ENCODE data around the gene RLIM. TPM values are rescaled to one million over a fixed set of nuclear protein-coding genes. Genes with fewer than 3 reads are reported as not detected.

Gene RLIM
- total and polyA plus RNA-seq, 2 of the 8 experiments (the other 6 are each of a cell fraction or from before 2014, with no cell fraction given) = 6.3 to 34.6 TPM

- no peak overlapping the region for H3K27ac ChIP-seq (ENCODE audit: low read depth, low read length)
- no peak overlapping the region for H3K9ac ChIP-seq (replicated peaks in 1 of 4; ENCODE audit: extremely low read depth in 1 of 4, low read depth in 3 of 4, low read length in 3 of 4)
- H2BK5ac ChIP-seq (ENCODE audit: low read depth, low read length) = no peak overlapping the region
- no peaks in the 10 kb centered on the region for H3K23me2 ChIP-seq (ENCODE audit: low read depth, low read length)
- no peak overlapping the region for H2BK12ac ChIP-seq (ENCODE audit: low read depth, low read length)
- no peaks in the 10 kb centered on the region for H3K9me3 ChIP-seq (ENCODE audit: insufficient read depth in 2 of 2, low read depth in 1 of 2, low read length in 1 of 2)
- H4K5ac ChIP-seq (ENCODE audit: insufficient read length, low read depth, low read length) = no peak overlapping the region
- TF ChIP-seq RXRA (IDR thresholded peaks at IDR 0.05; ENCODE audit: insufficient read depth, low read depth, low read length) (no peak), NRF1 (IDR thresholded peaks at IDR 0.05; ENCODE audit: low read depth, low read length) (no peak), TCF12 (IDR thresholded peaks at IDR 0.05; ENCODE audit: low read depth, low read length) (no peak), YY1 (IDR thresholded peaks at IDR 0.05; ENCODE audit: low read depth, low read length) (no peak)
- ChIA-PET CTCF (ENCODE audit: partially characterized antibody) (no interaction called here), POLR2A (ENCODE audit: partially characterized antibody) (interaction anchor here (0.8 to 1.3 kb wide), 6 partner anchors 12 to 26 kb away, joined by 3 to 9 read pairs (median 3); partner anchors contain the start of gene RLIM)
- no peak overlapping the region for H4K91ac ChIP-seq (replicated peaks; ENCODE audit: insufficient read length, low read length)
- H3K4ac ChIP-seq (replicated peaks; ENCODE audit: insufficient read length, low read depth, low read length) = no peak overlapping the region
- H3K23ac ChIP-seq (ENCODE audit: insufficient read length) = no peak overlapping the region
- no peak overlapping the region for H3K4me3 ChIP-seq (ENCODE audit: extremely low read depth in 1 of 4, insufficient read depth in 2 of 4, low read depth in 3 of 4, low read length in 4 of 4)
- no peak overlapping the region for H3K56ac ChIP-seq (replicated peaks; ENCODE audit: insufficient read length, low read depth, low read length)
- no peak overlapping the region for H2AFZ ChIP-seq (ENCODE audit: low read length)
- H2BK120ac ChIP-seq (replicated peaks; ENCODE audit: low read depth, low read length) = no peak overlapping the region
- no peak overlapping the region for H3K14ac ChIP-seq (ENCODE audit: insufficient read length)
- no peak overlapping the region for H3K4me2 ChIP-seq (ENCODE audit: insufficient read depth in 1 of 2, low read depth in 2 of 2, low read length in 2 of 2)
- H2AK5ac ChIP-seq (ENCODE audit: low read depth, low read length) = no peak overlapping the region
- no peak overlapping the region for H4K8ac ChIP-seq (ENCODE audit: extremely low read depth, insufficient read depth, low read length)
- H2BK15ac ChIP-seq (ENCODE audit: low read length) = no peak overlapping the region
- H3K79me1 ChIP-seq (ENCODE audit: low read depth, low read length) = no peaks in the 10 kb centered on the region
- no peak overlapping the region for H3K18ac ChIP-seq (ENCODE audit: extremely low read depth, low read length)
- H3K4me1 ChIP-seq (replicated peaks in 1 of 4; ENCODE audit: control insufficient read depth in 3 of 4, insufficient read depth in 4 of 4, low read length in 3 of 4) = no peaks in the 10 kb centered on the region; a peak in 1 of 7 replicates
- WGBS, 2 experiments (ENCODE audit: extremely low coverage in 1 of 2, insufficient coverage in 1 of 2, insufficient read length in 1 of 2, insufficient replicate concordance in 2 of 2, low coverage in 1 of 2, low lambda C conversion rate in 2 of 2, missing lambda C conversion rate in 1 of 2) = 92% methylated on average over 8 of the region's 8 CpGs; no CpG with 5 or more reads in 1 of the 2 experiments
- peaks cover 0 to 15% (median 2%) of the 10 kb centered on the region in 4 experiments; a peak in 2 of 8 replicates for H3K36me3 ChIP-seq (ENCODE audit: control insufficient read depth in 2 of 4, insufficient read depth in 4 of 4, low read length in 3 of 4)
- FAIRE-seq (no peak), DNase-seq (ENCODE audit: low read depth in 1 of 2, low spot score in 2 of 2) (no peak)
- no peaks in the 10 kb centered on the region for H3K27me3 ChIP-seq (replicated peaks in 1 of 4; ENCODE audit: control insufficient read depth in 3 of 4, extremely low read depth in 1 of 4, insufficient read depth in 3 of 4, low read length in 3 of 4)
- peaks cover 0 to 91% of the 10 kb centered on the region in 2 experiments; a peak in 2 of 4 replicates for H3K79me2 ChIP-seq (ENCODE audit: control insufficient read depth in 1 of 2, insufficient read depth in 2 of 2, low read length in 2 of 2)
- peaks cover 2 to 8% of the 10 kb centered on the region in 2 experiments for H4K20me1 ChIP-seq (replicated peaks in 1 of 2; ENCODE audit: control insufficient read depth in 1 of 2, insufficient read depth in 2 of 2, low read length in 2 of 2)
- H2BK20ac ChIP-seq (ENCODE audit: low read length) = no peak overlapping the region
These were observed 12.3 kb downstream of the RLIM start for GRCh38 chrX:74602142-74602541.

All from H1 (cell line).